ENCODE measurements around the gene MAPK1IP1L.
"Not testable (repeated sequence)": the region's sequence is repeated elsewhere in the genome, so short reads cannot be mapped to it uniquely, and the experiment has no call there.

The MAPK1IP1L gene
- total RNA-seq: 60.0 to 62.2 reads per million in 2 donors

GRCh38 chr14:55051423-55052268, at the start of gene MAPK1IP1L:
Gene MAPK1IP1L, plus strand, starts transcription at chr14:55051647. Its CDS starts 10,037 bp downstream, at chr14:55061684.
- DNase-seq: peak; percentile 86

GRCh38 chr14:55005071-55005470, 46.4 kb upstream of the MAPK1IP1L start:
- no peak for DNase-seq

DNA sequence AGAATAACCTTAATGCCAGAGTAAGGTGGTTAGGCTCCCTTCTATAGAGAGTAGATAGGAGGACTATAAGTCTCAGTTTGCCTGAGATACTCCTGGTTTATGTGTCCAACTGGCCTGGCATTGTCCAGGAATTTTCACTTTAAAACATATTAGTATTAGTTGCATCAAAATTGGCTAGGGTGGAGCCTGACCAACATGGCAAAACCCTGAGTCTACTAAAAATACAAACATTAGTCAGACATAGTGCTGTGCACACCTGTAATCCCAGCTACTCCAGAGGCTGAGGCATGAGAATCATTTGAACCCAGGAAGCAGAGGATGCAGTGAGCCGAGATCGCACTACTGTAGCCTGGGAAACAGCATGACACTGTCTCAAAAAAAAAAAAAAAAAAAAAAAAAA, 36.4 kb upstream of the MAPK1IP1L start:
- DNase-seq: no peak

DNA sequence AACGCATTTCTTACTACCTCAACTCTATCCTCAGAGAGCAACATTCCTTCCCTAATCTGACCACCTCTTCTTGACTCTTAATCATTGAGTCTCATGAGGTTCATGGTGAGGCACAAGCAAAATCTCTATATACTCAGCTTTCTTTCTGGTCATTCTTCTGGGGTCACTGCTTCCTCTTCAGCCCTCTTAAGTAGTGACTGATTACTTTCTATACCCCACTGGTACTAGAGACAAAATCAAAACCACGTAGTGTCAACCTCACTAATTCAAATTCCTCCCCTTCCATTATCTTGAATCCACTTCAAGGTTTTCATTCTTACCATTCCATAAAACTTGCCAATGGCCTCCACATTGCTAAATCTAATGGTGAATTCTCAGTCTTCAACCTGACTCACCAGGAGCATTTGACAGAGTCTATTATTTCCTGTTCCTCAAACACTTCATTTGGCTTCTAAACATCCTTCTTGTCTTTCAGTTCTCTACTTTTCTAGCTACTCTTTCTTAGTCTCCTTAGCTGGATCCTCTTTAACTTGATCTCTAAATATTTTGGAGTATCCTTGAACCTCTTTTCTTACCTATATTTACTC, 31.4 kb upstream of the MAPK1IP1L start:
- DNase-seq: no peak

DNA sequence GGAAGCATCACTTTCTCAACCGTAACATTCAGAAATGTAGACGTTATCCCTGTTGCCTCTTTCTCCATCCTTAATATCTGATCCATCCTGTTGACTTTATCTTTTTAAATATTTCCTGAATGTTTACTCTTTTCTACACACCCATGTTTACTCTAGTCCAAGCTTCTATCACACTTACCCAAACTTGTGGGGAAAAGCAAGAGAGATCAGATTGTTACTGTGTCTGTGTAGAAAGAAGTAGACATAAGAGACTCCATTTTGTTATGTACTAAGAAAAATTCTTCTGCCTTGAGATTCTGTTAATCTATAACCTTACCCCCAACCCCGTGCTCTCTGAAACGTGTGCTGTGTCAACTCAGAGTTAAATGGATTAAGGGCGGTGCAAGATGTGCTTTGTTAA, 27.1 kb upstream of the MAPK1IP1L start:
- DNase-seq: not testable (repeated sequence)

DNA sequence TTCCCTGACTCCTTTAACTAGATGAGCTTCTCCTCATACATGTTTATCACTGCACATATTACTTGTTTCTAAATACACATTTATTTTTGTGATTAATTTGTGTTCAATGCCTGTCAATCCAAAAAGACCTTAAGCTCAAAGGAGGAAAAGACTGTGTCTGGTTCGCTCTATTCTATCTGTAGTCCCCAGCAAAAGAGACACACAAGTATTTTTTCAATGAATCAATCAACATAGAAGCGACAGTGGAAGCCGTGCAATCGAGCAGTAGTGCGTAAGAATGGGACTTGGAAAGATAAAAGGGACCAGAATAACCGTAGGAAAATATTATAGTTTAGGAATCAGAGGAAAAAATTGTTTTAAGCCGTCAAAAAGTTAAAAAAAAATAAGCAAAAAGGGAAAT, 25.5 kb upstream of the MAPK1IP1L start:
- DNase-seq: no peak

GRCh38 chr14:55026441-55026792, 25.0 kb upstream of the MAPK1IP1L start:
- DNase-seq: no peak

GRCh38 chr14:55026793-55027561, 24.5 kb upstream of the MAPK1IP1L start, which contains the start of the genes SOCS4 and WDHD1:
Gene SOCS4, plus strand, starts transcription at chr14:55027236. Its CDS starts 15,806 bp downstream, at chr14:55043042.
Gene WDHD1, minus strand, starts transcription at chr14:55027099. Its CDS starts 312 bp downstream, at chr14:55026787.
- peak; percentile 97 for DNase-seq

DNA sequence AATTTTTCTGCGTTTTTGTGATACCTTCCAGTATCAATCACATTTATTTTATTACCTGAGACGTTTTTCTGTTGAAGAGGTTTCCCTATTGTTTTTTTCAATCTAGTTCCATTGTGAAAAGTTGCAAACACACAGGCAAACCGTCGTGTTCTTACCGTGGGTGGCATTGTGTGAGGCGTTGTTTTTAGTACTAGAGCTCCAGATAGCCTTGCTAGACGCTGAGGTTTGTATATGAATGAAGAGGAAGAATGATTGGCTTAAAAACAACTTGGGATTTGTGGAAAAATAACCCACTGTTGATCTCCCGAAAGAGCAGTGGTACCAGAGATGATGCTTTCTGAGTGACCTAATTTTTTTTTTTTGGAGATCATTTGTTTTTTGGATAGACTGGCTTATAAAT, 23.4 kb upstream of the MAPK1IP1L start:
- DNase-seq: no peak

- DNase-seq: no peak
Measured at GRCh38 chr14:55028476-55028875, 23.0 kb upstream of the MAPK1IP1L start.

- no peak for DNase-seq
Measured at GRCh38 chr14:55031190-55031589, 20.3 kb upstream of the MAPK1IP1L start.

GRCh38 chr14:55037995-55038394, 13.5 kb upstream of the MAPK1IP1L start:
- not testable (repeated sequence) for DNase-seq

DNA sequence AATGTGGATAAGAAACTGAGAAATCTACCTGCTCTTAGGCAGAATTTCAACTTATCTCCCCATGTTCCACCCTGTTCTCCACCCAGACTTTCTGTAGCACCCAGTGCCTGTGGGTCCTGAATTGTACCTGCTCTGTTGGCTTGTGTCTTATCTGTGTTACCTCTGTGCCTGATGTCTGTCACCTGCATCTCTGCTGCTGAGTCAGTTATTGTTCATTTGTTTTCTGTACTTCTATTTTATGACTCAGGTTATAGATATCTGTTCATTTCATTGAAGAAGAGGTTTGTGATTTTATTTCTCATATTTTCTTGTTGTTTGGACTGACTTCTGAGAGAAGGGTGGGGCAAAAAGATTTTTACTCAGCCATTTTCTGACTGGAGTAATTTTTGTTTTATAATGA, 12.7 kb upstream of the MAPK1IP1L start:
- no peak for DNase-seq

GRCh38 chr14:55043528-55043927, 7.9 kb upstream of the MAPK1IP1L start:
- no peak for DNase-seq

GRCh38 chr14:55045087-55045486, 6.4 kb upstream of the MAPK1IP1L start:
- no peak for DNase-seq

DNA sequence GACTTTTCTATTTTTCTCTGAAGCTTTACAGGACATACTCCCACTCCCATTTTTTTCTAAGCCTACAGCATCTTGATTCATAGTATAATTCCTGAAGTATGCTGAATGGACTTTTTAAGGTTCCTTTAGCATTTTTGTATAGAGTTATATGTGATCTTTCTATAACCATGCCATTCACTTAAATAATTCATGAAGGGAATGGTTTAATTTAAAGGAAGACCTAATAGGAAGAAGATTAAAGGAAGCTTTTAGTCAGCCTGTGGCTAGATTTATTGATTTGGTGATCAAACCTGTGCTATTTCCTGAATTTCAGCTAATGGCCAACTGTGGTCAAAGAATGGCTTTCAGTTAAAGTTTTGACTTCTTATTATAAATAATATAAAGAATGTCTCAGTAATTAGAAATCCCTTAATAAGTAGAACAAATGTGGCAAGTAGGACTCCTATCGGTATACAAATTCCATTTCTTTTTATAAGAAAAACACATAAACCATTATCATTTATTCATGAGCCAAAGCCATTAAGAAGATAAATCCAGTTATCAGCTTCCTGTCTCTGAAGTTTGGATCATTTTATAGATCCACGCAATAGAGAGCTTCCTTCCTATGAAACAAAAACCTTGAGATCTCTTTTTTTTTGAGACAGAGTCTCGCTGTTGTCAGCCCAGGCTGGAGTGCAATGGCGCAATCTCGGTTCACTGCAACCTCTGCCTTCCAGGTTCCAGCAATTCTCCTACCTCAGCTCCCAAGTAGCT, 4.0 kb upstream of the MAPK1IP1L start:
- no peak for DNase-seq

DNA sequence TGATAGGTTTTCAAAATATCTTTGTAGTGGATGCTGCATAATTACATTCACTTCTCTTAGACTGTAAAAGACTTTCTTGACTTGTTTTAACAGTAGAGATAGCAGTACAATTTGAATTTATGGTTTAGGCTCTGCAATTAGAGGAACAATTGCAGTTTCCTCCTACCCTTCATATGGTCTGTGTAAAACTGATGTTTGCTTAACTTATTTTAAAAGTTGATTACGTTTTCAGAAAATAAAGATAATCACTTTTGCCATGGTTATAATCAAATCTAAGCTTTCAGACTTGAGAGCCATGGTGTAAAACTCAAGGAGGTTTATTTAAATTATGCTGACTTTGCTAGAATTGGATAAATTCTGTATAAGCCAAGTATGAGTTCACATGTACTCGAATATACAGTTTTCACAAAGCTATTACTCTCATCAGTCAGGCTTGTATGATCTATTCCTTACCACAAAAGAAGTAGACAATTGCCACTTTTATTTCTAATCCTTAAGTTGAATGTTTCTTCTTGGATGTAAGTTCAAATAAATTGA, 2.5 kb upstream of the MAPK1IP1L start:
- DNase-seq: no peak

GRCh38 chr14:55051165-55051422, 353 bp upstream of the MAPK1IP1L start:
- no peak for DNase-seq

DNA sequence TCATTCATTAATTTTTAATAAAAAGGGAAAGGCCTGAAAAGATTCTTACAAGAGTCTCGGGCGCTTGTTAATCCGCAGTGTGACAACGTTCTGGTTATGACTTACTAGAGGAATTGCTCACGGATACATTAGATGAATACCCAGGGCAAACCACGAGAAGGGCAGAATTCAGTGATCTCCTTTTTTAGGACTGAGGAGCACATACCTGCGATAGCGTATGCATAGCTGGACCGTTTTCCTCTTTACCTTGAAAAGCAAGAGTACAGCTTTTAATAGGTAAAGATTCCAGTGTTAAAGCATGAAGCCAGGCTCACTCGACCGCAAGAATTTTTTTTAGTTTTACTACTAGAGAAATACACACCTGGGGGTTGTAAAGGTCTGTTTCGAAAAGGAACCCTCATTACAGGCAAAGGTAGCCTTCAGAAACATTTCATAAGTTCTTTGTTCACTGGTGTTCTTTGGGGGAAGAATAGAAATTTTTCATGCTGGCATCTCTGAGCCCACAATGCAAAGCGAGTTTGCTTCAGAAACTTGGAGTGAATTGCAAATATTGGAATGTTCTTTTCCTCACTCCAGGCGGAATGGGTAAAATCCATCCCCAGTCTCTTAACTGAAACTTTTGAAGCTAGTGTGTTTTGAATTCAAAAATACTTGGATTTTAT, 953 bp downstream of the MAPK1IP1L start:
- no peak for DNase-seq

GRCh38 chr14:55053018-55053417, 1.6 kb downstream of the MAPK1IP1L start:
- DNase-seq: no peak

DNA sequence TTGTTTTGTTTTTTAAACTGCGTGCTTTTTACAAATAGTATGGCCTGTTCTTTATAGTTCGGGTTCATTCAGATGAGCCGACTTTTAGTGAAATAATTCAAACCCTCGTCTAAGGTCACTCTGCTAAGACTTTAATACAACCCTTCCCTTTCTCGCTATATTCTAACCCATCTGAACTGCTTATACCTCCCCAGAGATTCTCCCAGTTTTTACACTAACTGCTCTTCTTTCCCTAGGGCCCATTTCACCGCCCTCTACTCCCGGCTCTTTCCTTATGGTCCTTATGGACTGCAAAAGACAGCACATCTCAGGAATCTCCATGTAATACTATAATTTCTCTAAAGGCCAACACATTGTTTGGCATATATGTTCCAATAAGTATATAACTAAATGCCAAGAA, 2.1 kb downstream of the MAPK1IP1L start:
- no peak for DNase-seq

DNA sequence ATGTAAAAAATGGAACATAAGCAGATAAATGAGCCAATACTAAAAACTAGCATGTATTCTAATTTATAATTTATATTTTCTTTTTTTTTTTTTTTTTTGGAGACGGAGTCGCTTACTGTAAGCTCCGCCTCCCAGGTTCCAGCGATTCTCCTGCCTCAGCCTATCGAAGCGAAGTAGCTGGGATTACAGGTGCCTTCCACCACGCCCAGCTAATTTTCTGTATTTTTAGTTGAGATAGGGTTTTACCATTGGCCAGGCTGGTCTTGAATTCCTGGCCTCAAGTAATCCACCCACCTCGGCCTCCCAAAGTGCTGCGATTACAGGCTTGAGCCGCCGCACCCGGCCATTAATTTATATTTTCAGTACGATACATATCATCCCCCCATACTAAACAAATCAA, 2.7 kb downstream of the MAPK1IP1L start:
- no peak for DNase-seq

All from activated gamma-delta T cell (primary cell).